Thyroid gland (tissue), 4 donors: ENCODE data around the gene CDC20B.

Source experiments
- POLR2A ChIP-seq, 2 donors: fragments of 450-650 bp; IDR thresholded peaks; one replicate each; pipeline ENCODE4 v1.6.1; 2017; ENCODE audit warnings: antibody characterized with exemption in 2 of 2, mild to moderate bottlenecking in 2 of 2, moderate library complexity in 1 of 2
- TF ChIP-seq, protein P1 (sequence below), 6 experiments: fragments of 200-600 bp in 3 of 6; fragments of 450-650 bp in 3 of 6; sonication (generic) in 3 of 6; IDR thresholded peaks; one replicate each; pipeline ENCODE4 v1.5.1; 2016 to 2019; ENCODE audit warnings: antibody characterized with exemption in 6 of 6, mild to moderate bottlenecking in 2 of 6, inconsistent platforms in 1 of 6, moderate library complexity in 1 of 6

DNA sequence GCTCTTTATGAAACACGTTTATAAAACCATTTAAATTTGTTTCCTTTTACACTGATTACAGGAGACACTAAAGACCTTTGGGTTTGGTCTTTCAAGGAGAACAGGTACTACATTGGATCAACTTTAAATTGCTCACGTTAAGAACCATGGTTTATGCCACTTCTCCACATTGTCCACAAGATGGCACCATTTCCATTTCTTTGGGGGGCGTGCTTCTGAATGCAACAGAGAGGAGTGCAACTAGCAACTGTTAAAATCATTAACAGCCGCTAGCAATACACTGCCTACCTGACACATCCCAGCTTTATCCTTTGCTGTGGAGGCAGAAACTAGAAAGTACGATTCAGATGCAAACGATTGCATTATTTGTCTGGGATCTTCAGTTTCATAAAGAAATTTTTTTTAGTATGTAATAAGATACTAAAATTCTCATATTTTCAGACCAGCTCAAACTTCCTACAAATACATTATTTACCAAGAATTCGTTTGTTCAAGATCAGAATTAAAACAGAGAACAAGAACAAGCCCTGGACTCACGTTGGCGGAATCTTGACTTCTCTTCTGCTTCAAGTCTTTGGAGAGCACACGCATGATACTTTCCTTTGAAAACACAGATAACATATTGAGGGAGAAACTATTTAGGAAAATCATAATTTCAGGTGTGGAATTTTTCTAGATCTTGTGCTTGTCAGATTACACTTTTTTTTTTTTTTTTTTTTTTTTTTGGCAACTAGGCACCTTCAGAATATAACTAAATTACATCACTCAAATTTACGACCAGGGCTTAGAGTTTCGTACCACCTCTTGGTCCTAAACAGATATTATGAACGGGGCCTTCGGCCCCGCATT, 702 bp downstream of the CDC20B start:
- TF ChIP-seq, protein P1, sequence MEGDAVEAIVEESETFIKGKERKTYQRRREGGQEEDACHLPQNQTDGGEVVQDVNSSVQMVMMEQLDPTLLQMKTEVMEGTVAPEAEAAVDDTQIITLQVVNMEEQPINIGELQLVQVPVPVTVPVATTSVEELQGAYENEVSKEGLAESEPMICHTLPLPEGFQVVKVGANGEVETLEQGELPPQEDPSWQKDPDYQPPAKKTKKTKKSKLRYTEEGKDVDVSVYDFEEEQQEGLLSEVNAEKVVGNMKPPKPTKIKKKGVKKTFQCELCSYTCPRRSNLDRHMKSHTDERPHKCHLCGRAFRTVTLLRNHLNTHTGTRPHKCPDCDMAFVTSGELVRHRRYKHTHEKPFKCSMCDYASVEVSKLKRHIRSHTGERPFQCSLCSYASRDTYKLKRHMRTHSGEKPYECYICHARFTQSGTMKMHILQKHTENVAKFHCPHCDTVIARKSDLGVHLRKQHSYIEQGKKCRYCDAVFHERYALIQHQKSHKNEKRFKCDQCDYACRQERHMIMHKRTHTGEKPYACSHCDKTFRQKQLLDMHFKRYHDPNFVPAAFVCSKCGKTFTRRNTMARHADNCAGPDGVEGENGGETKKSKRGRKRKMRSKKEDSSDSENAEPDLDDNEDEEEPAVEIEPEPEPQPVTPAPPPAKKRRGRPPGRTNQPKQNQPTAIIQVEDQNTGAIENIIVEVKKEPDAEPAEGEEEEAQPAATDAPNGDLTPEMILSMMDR (IDR thresholded peaks at IDR 0.05), result peak in 5 of 6 experiments; percentile 65 to 89 (median 83)
- TF ChIP-seq POLR2A (IDR thresholded peaks at IDR 0.05), result no peak
